Stomach (tissue), 9 donors: ENCODE data around the gene ITPKC. TPM values are rescaled to one million over a fixed set of nuclear protein-coding genes. Genes with fewer than 3 reads are reported as not detected.
A peak's percentile ranks its signal among the peaks of the same experiment; 100 is the strongest.

Experiments used
- DNase-seq, 2 donors: peaks; one replicate each; pipeline versions ENCODE4 v3.0.0 to v3.0.0-alpha.2; 2013 to 2019
- H3K27ac ChIP-seq, 5 donors: fragments of 200-600 bp in 4 of 5; sonication (generic) in 4 of 5; one replicate each; pipeline ENCODE4 v1.5.1; 2013 to 2019; ENCODE audit warnings: mild to moderate bottlenecking in 1 of 5, moderate library complexity in 1 of 5
- H3K27me3 ChIP-seq, 3 donors: fragments of 200-600 bp; sonication (generic); one replicate each; pipeline ENCODE4 v1.5.1; 2017 to 2019; ENCODE audit warnings: mixed run types in 1 of 3
- H3K36me3 ChIP-seq, 4 donors: fragments of 200-600 bp; sonication (generic); 1 replicate in 3 of 4; 2 replicates in 1 of 4; pipeline ENCODE4 v1.5.1; 2016 to 2019
- H3K4me1 ChIP-seq, 4 donors: fragments of 200-600 bp; sonication (generic); one replicate each; pipeline ENCODE4 v1.5.1; 2016 to 2019
- H3K4me3 ChIP-seq, 4 donors: fragments of 200-600 bp; sonication (generic) in 3 of 4; one replicate each; pipeline ENCODE4 v1.5.1; 2016 to 2019; ENCODE audit warnings: mild to moderate bottlenecking in 1 of 4
- H3K9me3 ChIP-seq, 4 donors: fragments of 200-600 bp; sonication (generic); one replicate each; pipeline ENCODE4 v1.5.1; 2016 to 2019
- CTCF ChIP-seq, 7 experiments: fragments of 450-650 bp in 4 of 7; fragments of 200-600 bp in 3 of 7; sonication (generic) in 3 of 7; IDR thresholded peaks; one replicate each; pipeline ENCODE4 v1.5.1; 2016 to 2019; ENCODE audit warnings: antibody characterized with exemption in 7 of 7, control low read depth in 2 of 7, mild to moderate bottlenecking in 1 of 7
- EP300 ChIP-seq: sonication (generic); formaldehyde crosslinking; IDR thresholded peaks from one replicate; pipeline ENCODE4 v1.6.1; 2017; ENCODE audit warnings: antibody characterized with exemption
- POLR2A ChIP-seq, 4 donors: fragments of 450-650 bp; IDR thresholded peaks; one replicate each; pipeline ENCODE4 v1.6.1; 2016; ENCODE audit warnings: antibody characterized with exemption in 4 of 4, control low read depth in 2 of 4, mild to moderate bottlenecking in 1 of 4, moderate library complexity in 1 of 4
- POLR2AphosphoS5 ChIP-seq, 3 donors: sonication (generic); formaldehyde crosslinking; IDR thresholded peaks; one replicate each; pipeline ENCODE4 v1.6.1; 2016; ENCODE audit warnings: antibody characterized with exemption in 3 of 3
- WGBS, 5 donors: extraction: QIAGEN DNeasy Blood & Tissue Kit in 3 of 5; methylation state at CpG; one replicate each; pipeline versions ENCODE4 v1.1.5 to v1.1.7; 2013 to 2018; 5-methylcytosine and 5-hydroxymethylcytosine counted together
- intact Hi-C: fragments of 100-400 bp; cut with DNase I; formaldehyde crosslinking; loops from one replicate; pipeline ENCODE4 v1.15.1; 2023; ENCODE audit warnings: low total_unique reads
- polyA plus RNA-seq, 3 donors: library from polyadenylated mRNA; stranded (reverse); fragments of 200-250 nt; gene quantifications; one replicate each; pipeline ENCODE4 v1.2.3, GENCODE V29; 2013
- total RNA-seq, 5 donors: library from RNA; depleted of rRNA; stranded (reverse); fragments of >200 nt; gene quantifications; one replicate each; pipeline versions ENCODE4 v1.1.0 to v1.2.3, GENCODE V29; 2014 to 2016
- donor health status: healthy with polysubstance abuse.
- donor health status: Bipolar disorder and iron deficiency.
- donor health status: healthy.

Gene ITPKC
- total and polyA plus RNA-seq, 8 donors: 17.8 to 84.0 (median 26.9) TPM

DNA sequence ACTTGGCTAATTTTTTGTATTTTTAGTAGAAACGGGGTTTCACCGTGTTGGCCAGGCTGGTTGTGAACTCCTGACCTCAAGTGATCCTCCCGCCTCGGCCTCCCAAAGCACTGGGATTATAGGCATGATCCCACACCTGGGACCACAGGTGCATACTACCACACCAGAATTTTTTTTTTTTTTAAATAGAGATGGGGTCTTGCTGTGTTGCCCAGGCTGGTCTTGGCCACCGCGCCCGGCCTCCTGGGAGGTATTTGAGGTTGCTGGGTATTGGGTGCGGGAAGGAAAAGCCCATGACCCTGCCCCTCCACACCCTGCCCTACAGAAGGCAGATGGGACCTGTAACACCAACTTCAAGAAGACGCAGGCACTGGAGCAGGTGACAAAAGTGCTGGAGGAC, 19.7 kb downstream of the ITPKC start:
- TF ChIP-seq POLR2A (IDR thresholded peaks at IDR 0.05): no peak
- TF ChIP-seq POLR2AphosphoS5 (IDR thresholded peaks at IDR 0.05): no peak
- no peak for TF ChIP-seq EP300
- no peak for TF ChIP-seq CTCF (IDR thresholded peaks at IDR 0.05)
- WGBS, 5 donors: 83 to 93% (median 89%) methylated on average over 9 of the region's 9 CpGs
- Histone ChIP-seq H3K4me3 (no peak overlapping the region), H3K27ac (peak overlapping the region in 2 of 5 donors; percentile 1 to 37), H3K9me3 (no peaks in the 10 kb centered on the region), H3K4me1 (peaks cover 0 to 25% (median 16%) of the 10 kb centered on the region in 4 donors), H3K27me3 (no peaks in the 10 kb centered on the region), H3K36me3 (peaks cover 61 to 96% (median 94%) of the 10 kb centered on the region in 4 donors)
- DNase-seq: no peak
- intact Hi-C loops: no loop called here

GRCh38 chr19:40737102-40737644, 20.3 kb downstream of the ITPKC start:
- no peak for DNase-seq
- TF ChIP-seq CTCF (IDR thresholded peaks at IDR 0.05) (no peak), EP300 (no peak), POLR2A (IDR thresholded peaks at IDR 0.05) (no peak), POLR2AphosphoS5 (IDR thresholded peaks at IDR 0.05) (no peak)
- no peak overlapping the region for H3K4me3 ChIP-seq
- intact Hi-C loops: no loop called here
- H3K4me1 ChIP-seq: peaks cover 0 to 25% (median 16%) of the 10 kb centered on the region in 4 donors
- 84 to 93% (median 86%) methylated on average over 9 of the region's 9 CpGs for WGBS, 5 donors
- H3K9me3 ChIP-seq: no peaks in the 10 kb centered on the region
- peaks cover 58 to 93% (median 91%) of the 10 kb centered on the region in 4 donors for H3K36me3 ChIP-seq
- H3K27ac ChIP-seq: peak overlapping the region in 2 of 5 donors; percentile 4 to 37
- no peaks in the 10 kb centered on the region for H3K27me3 ChIP-seq

DNA sequence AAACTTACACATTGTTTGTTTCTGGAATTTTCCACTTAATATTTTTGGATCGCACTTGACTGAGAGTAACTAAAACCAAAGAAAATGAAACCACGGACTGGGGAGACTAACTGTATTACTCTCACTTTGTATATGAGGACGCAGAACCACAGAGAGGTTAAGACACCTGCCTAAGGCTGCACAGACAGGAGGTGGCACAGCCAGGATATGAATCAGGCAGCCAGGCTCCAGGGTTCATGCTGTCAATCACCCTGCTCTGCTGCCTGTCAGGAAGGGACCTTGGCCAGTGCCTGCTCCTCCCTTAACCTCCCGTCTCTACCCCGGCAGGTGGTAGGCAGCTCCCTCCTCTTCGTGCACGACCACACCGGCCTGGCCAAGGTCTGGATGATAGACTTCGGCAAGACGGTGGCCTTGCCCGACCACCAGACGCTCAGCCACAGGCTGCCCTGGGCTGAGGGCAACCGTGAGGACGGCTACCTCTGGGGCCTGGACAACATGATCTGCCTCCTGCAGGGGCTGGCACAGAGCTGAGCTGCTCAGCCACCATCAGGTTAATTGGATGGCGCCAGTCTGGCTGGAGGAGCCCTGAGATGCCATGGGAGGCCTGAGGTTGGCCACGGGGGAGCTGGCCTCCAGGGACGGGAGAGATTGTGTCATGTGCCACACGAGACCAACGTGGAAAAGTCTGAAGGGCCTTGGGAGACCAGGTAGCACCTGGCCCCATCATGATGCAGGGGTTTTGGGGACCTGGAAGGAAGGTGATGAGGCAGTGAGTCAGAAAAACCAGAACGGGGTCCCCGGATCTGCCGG, 22.3 kb downstream of the ITPKC start:
- no peak overlapping the region for H3K4me3 ChIP-seq
- intact Hi-C loops: no loop called here
- peak overlapping the region in 2 of 5 donors; percentile 42 to 62 for H3K27ac ChIP-seq
- H3K27me3 ChIP-seq: no peaks in the 10 kb centered on the region
- no peak for TF ChIP-seq CTCF (IDR thresholded peaks at IDR 0.05)
- no peak for TF ChIP-seq POLR2AphosphoS5 (IDR thresholded peaks at IDR 0.05)
- TF ChIP-seq EP300: no peak
- no peak for TF ChIP-seq POLR2A (IDR thresholded peaks at IDR 0.05)
- H3K36me3 ChIP-seq: peaks cover 39 to 86% (median 75%) of the 10 kb centered on the region in 4 donors
- 78 to 85% (median 83%) methylated on average over 13 to 22 of the region's 22 CpGs for WGBS, 5 donors
- DNase-seq: no peak
- H3K4me1 ChIP-seq: peaks cover 0 to 25% (median 16%) of the 10 kb centered on the region in 4 donors
- H3K9me3 ChIP-seq: no peaks in the 10 kb centered on the region

GRCh38 chr19:40739871-40740703, 23.2 kb downstream of the ITPKC start:
- peaks cover 0 to 22% (median 18%) of the 10 kb centered on the region in 4 donors for H3K4me1 ChIP-seq
- intact Hi-C loops: no loop called here

More at GRCh38 chr19:40739871-40740703, 23.2 kb downstream of the ITPKC start:
- Histone ChIP-seq H3K27me3 (no peaks in the 10 kb centered on the region), H3K27ac (peak overlapping the region in 4 of 5 donors; percentile 16 to 62 (median 52)), H3K9me3 (no peaks in the 10 kb centered on the region), H3K4me3 (no peak overlapping the region), H3K36me3 (peaks cover 32 to 78% (median 67%) of the 10 kb centered on the region in 4 donors)
- WGBS, 5 donors: 77 to 86% (median 79%) methylated on average over 5 to 16 of the region's 16 CpGs
- TF ChIP-seq CTCF (IDR thresholded peaks at IDR 0.05) (no peak), EP300 (no peak), POLR2AphosphoS5 (IDR thresholded peaks at IDR 0.05) (no peak)
- no peak for DNase-seq
